ENCODE results near the gene CRELD2. TPM values are rescaled to one million over a fixed set of nuclear protein-coding genes. Genes with fewer than 3 reads are reported as not detected.

The CRELD2 gene
- total and polyA plus RNA-seq, 2 of the 13 experiments (the other 11 are each of a cell fraction or from before 2014, with no cell fraction given), result 17.2 to 44.7 TPM

DNA sequence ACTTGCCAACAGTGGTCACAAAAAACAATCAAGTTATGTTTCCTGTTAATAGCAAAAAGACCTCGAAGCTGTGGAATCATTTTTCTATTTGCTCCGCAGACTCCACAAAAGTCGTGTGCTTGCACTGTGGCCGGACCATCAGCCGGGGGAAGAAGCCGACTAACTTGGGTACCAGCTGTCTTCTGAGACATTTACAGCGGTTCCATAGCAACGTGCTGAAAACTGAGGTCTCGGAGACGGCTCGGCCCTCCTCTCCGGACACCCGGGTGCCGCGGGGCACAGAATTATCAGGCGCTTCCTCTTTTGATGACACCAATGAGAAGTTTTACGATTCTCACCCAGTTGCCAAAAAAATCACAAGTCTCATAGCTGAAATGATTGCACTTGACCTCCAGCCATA, 33.2 kb upstream of the CRELD2 start (continued):
- TF ChIP-seq, protein P1, sequence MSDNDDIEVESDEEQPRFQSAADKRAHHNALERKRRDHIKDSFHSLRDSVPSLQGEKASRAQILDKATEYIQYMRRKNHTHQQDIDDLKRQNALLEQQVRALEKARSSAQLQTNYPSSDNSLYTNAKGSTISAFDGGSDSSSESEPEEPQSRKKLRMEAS (IDR thresholded peaks at IDR 0.05), result no peak
- TF ChIP-seq ZNF274 (CRISPR knock-in tag; IDR thresholded peaks at IDR 0.05), result no peak
- no peak for TF ChIP-seq ZUFSP (CRISPR knock-in tag; IDR thresholded peaks at IDR 0.05; ENCODE audit: borderline replicate concordance)
- no peak for TF ChIP-seq ZBTB20 (CRISPR knock-in tag; IDR thresholded peaks at IDR 0.05; ENCODE audit: borderline replicate concordance, low read depth)
- no peak for TF ChIP-seq IKZF4 (CRISPR knock-in tag; IDR thresholded peaks at IDR 0.05; ENCODE audit: borderline replicate concordance, low read depth, not compliant biosample characterization)
- TF ChIP-seq ZNF563 (CRISPR knock-in tag; IDR thresholded peaks at IDR 0.05), result no peak
- no peak for TF ChIP-seq NCOA5 (CRISPR knock-in tag; IDR thresholded peaks at IDR 0.05)
- no peak for TF ChIP-seq DDIT3 (CRISPR knock-in tag; IDR thresholded peaks at IDR 0.05)

DNA sequence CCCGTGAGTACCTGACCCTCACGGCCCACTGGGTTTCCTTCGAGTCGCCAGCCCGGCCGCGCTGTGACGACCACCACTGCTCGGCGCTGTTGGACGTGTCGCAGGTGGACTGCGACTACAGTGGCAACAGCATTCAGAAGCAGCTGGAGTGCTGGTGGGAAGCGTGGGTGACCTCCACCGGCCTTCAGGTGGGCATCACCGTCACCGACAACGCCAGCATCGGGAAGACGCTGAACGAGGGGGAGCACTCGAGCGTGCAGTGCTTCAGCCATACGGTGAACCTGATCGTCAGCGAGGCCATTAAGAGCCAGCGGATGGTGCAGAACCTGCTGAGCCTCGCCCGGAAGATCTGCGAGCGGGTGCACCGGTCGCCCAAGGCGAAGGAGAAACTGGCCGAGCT, 32.6 kb upstream of the CRELD2 start:
- peak; percentile 46; the same call in 1 of the 2 replicates for TF ChIP-seq ZBTB38 (CRISPR knock-in tag; IDR thresholded peaks at IDR 0.05)
- TF ChIP-seq CC2D1A (CRISPR knock-in tag; IDR thresholded peaks at IDR 0.05), result no peak
- BruUV-seq (replicated peaks), result no TSS peak
- no peak overlapping the region for H3K4me2 ChIP-seq (ENCODE audit: low read depth, low read length)
- no peak overlapping the region for H3K9ac ChIP-seq (ENCODE audit: insufficient read depth, low read depth, low read length)
- ChIA-PET CTCF (ENCODE audit: low intra/inter-chr PET ratio, low total read pairs) (no interaction called here), POLR2A (no interaction called here)
- H3K4me1 ChIP-seq (ENCODE audit: insufficient read depth, low read length), result no peaks in the 10 kb centered on the region
- in situ Hi-C loops (cut with HindIII; ENCODE audit: extremely low pct_ligation_motif_present, low pct_unique_long_range_greater_than_20kb) (no loop called here), intact Hi-C loops (cut with micrococcal nuclease; ENCODE audit: unreplicated experiment) (no loop called here)
- peaks cover 19% of the 10 kb centered on the region for H3K79me2 ChIP-seq (ENCODE audit: insufficient read depth, low read length)
- H4K20me1 ChIP-seq (ENCODE audit: insufficient read depth, low read length), result no peaks in the 10 kb centered on the region
- DNase-seq (ENCODE audit: low spot score) (no peak), FAIRE-seq (no peak), ATAC-seq (no peak)
- H3K36me3 ChIP-seq (replicated peaks in 1 of 2; ENCODE audit: control insufficient read depth in 1 of 2, insufficient read depth in 2 of 2, low read length in 2 of 2), result peaks cover 20 to 54% of the 10 kb centered on the region in 2 experiments
- no peaks in the 10 kb centered on the region for H3K27me3 ChIP-seq (ENCODE audit: control insufficient read depth in 1 of 2, insufficient read depth in 2 of 2, low read length in 2 of 2)
- H3K27ac ChIP-seq (ENCODE audit: extremely low read length, insufficient read depth, low read length), result no peak overlapping the region
- no peaks in the 10 kb centered on the region for H3K9me3 ChIP-seq (ENCODE audit: low read length)
- no peak overlapping the region for H2AFZ ChIP-seq (ENCODE audit: low read length)
- no peak overlapping the region for H3K4me3 ChIP-seq (replicated peaks in 1 of 3; ENCODE audit: insufficient read depth in 1 of 3, low read depth in 2 of 3, low read length in 3 of 3)
- WGBS (ENCODE audit: low lambda C conversion rate), result 96% methylated on average over 35 of the region's 35 CpGs

Data from HepG2 (cell line).